T-helper 22 cell (primary cell): ENCODE results near the gene FERMT3.
"Not testable (repeated sequence)": the region's sequence is repeated elsewhere in the genome, so short reads cannot be mapped to it uniquely, and the experiment has no call there.

Source experiments
- DNase-seq: peaks from one replicate; pipeline ENCODE4 v3.0.0-alpha.2; 2020; ENCODE audit warnings: low read depth

Gene FERMT3

DNA sequence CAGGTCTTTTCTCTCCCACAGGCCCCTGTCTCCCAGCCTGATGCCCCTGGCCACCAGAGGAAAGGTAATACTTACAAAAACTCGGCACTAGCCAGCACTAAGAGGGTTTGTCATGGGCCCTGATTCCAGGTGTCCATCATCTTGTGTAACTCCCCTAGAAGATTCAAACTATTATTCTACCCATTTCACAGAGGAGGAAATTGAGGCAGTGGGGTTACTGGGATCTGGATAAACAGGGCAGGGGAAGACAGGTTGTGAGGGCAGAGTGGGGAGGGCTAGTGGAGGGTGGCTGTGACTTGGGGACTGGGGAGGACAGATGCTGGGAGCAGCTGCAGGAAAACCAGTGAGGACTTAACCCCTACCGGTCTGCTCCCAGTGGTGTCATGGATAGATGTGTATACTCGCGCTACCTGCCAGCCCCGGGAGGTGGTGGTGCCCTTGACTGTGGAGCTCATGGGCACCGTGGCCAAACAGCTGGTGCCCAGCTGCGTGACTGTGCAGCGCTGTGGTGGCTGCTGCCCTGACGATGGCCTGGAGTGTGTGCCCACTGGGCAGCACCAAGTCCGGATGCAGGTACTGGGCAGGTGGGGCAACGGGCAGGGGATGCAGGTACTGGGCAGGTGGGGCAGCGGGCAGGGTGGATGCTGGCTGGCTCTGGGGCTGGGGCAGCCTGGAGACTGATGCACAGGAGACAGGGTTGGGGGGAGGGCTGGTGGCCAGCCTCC lies 29.1 kb downstream of the FERMT3 start:
- DNase-seq = no peak

DNA sequence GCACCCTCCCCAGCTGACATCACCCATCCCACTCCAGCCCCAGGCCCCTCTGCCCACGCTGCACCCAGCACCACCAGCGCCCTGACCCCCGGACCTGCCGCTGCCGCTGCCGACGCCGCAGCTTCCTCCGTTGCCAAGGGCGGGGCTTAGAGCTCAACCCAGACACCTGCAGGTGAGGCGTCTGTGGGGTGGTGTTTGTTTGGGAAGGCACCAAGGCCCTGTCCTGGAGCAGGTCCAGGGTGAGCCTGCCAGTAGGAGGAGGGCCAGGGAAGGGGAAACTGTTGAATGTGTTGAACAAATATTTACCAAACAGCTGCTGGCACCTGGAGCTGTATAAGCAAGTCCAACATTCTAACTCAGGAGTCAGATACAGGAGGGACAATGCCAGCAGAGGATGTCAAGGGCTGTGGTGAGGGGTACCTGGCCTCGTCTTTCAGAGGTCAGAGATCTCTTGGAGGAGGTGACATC lies 31.0 kb downstream of the FERMT3 start:
- DNase-seq = no peak

DNA sequence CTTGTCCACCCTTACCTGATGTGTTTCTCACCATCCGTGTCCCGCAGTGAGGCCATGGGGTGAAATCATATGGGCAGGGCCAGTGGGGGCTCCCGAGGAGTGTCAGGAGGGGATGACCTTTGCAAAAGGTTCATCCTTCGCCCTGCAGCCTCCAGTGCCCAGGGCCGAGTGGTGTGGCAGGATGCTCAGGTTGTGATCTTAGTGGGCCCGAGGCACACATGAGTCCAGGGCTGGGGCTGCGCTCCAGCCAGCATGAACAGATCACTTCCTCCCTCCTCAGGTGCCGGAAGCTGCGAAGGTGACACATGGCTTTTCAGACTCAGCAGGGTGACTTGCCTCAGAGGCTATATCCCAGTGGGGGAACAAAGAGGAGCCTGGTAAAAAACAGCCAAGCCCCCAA lies 31.6 kb downstream of the FERMT3 start:
- DNase-seq = no peak

DNA sequence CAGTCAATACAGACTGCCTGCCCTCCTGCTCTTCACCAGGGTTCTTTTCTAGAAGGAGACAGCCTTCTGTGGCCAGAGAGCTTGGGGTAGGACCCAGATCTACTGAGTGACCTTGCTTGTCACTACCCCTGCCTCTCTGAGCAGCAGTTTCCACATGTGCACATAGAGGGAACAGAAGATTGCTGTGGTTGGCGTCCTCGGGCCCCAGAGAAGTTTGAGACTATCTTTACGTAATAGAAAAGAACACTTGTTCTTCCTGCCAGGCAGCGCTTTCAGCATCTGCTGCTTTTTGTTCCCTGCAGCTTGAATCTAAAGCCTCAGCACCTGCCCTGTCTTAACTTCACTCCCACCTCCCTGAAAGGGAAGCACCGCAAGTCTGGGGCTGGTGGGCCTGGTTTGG lies 32.5 kb downstream of the FERMT3 start:
- DNase-seq = no peak

DNA sequence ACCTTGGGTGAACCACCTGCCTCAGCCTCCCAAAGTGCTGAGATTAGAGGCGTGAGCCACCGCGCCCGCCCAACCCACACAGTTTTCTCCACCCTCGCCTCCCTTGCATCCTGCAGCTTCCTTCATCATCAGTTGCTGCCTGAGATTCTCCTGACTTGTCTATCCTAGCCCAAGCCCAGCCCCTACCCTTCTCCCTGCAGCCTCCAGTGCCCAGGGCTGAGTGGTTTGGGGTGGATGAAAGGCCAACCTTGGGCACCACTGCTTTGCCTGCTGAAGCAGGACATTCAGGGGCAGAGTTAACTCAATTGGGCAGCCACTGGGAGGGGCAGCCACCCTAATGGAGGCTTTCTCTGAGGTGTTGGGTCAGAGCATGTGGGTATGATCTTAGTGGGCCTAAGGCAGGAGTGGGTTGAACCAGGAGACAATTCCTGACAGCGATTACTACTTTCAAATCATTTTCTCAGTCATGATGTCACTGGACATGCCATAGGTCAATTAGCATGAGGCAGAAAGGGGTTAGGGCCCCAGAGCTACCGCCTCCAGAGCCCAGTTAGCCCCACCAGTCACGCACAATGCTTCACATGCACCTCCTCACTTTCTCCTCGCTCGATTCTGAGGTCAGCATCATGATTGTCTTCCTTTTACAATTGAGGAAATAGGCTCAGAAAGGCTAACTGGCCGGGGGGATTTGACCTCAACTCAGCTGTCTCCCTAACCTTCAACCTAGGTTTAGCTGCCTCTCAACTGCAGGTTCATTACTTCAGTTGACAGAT lies 33.3 kb downstream of the FERMT3 start:
- DNase-seq = no peak

DNA sequence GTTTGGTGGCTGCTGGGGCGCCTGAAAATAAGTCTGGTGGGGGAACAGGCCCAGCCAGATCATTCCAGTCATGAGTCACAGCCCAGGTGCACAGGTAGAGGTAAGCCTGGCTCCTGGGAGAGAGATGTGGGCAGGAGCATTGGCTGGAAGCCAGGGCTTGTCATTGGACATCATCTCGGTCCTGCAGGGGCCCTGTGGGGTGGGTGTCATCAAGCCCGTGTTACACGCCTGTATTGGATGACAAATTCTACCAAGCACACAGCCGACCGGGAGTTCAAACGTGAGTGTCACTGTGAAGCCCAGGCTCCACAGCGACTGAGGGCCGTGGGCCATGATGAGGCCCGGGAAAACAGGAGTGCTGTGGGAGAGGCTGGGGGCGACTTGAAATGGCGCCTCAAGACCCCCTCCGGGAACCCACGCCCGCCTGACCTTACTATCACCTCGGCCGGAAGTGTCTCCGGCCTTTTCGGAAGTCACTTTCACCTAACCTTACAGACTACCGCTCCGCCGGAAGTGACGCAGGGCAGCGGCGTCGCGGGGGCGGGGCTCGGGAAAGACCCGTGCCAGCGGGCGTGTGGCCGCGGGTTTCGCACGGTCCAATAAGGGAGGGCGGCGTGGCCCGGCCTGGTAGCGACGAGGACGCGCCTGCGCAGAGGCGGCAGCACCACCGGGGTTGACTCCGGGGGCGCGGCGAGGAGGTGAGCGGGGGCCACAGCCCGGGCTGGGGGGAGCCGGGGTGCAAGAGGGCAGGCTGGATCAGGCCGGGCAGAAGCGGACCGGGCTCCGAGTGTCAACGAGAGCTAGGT lies 34.1 kb downstream of the FERMT3 start, which contains the start of gene FKBP2:
Gene FKBP2, plus strand, starts transcription at position 661 of the 806 bp plus-strand sequence. CDS start 1,293 bp downstream, outside the sequence.
- peak; percentile 96 for DNase-seq

DNA sequence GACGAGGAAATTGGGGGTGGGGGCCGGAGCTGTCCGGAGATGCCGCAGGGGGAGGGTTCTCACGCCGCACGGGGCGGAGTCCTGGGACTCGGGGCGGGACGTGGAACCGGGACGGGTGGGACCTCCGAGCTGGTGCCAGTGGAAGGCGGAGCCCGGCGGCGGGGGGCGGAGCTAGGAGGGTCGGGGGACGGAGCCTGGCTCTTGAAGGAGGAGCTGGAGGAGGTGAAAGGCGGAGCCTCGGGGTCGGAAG lies 34.6 kb downstream of the FERMT3 start:
- peak; percentile 99 for DNase-seq

DNA sequence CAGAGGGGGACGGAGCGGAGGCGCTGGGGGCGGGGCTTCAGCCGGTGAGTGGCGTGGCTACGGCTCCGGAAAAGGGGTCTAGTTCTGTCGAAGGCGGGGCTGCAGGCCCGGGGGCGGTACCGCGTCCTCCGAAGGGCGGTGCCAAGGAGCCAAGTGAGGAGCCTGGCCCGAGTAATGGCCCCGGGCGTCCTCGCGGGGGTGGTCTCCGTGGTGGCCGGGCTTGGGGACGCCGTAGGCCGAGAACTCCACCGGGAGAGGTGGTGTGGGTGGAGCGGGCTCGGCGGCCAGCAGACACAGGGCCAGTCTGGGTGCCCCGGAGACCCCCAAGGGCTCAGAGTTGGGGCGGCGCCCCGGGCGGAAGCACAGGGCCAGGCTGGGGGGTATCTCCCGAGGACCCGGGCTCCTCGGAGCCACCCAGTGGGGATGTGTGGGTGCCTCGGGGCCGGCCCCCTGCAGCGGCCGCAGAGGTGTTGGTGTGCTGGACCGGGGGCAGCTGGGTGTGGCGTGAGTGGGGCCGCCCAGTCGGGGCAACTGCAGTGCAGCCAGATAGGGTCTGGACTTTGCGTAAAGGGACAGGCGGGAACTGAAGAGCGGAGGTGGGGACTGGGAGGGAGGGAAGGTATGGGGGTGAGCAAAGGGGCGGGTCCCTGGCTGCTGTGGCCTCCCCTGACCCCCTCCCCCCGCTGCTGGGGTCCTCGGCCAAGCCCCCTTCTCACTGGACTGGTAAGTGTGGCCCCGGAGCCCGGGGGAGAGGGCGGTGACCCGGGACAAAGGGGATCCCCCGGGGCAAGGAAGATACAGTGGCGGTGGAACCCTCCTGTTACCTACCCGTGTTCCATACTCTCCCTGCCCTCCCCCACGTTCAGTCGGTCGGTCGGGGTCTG lies 35.2 kb downstream of the FERMT3 start:
- DNase-seq = no peak

DNA sequence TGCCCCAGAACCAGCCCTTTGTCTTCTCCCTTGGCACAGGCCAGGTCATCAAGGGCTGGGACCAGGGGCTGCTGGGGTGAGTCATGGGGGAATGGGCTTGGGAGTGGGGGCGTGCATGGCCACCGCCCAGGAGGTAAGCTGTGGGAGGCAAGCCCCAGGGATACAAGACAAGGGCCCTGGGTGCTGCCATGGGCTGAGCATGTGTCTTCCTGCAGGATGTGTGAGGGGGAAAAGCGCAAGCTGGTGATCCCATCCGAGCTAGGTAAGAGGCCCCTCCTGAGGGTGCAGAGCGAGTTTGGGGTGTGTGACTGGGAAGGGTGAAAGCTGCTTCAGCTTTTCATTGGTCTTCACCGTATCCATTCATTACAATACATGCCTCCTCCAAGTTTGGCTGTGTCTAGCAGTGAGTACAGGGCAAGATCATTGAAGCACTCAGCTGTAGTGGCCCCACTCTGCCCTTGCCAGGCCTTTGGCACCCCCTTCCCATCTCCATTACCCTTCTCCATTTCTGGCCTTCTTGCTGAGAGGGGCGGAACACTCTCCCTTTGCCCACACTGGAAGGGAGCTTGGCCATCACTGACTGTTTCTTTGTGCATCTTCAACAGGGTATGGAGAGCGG lies 36.8 kb downstream of the FERMT3 start:
- no peak for DNase-seq

DNA sequence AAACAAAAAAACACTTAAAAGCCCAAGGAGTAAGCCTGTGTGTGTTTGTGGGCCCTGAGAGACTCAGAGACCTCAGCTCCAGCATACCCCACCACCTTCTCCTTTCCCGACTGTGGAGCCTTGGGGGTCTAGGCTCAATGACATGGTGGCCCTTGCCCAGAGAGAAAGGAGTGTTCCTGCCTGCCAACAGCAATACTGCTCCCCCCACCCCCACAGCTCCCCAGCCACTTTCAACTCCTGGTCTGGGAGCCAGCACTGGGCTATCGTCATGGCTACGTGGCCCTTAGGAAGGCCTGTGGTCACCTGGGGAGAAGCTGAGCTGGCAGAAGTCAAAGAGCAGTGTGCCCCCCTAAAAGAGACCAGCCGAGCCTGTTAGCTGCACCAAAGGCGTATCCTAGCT lies 37.6 kb downstream of the FERMT3 start:
- no peak for DNase-seq

DNA sequence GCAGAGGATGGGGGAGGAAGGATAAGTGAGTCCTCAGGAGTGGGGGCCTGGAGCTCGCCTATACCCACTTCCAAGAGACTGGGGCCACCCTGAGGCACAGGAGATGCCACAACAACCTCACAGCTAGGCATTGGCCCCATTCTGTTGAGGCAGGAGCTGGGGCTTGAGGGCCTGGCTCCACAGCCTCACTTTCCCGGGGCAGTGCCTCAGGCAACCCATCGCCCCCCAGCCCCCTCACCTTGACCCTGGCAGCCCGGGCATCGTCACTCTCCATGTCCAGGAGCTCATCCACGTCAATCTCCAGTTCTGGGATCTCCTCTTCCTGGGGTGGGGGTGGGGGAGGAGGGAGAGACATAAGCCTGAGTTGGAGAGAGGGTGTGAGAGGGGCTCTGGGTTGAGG lies 38.4 kb downstream of the FERMT3 start:
- no peak for DNase-seq

DNA sequence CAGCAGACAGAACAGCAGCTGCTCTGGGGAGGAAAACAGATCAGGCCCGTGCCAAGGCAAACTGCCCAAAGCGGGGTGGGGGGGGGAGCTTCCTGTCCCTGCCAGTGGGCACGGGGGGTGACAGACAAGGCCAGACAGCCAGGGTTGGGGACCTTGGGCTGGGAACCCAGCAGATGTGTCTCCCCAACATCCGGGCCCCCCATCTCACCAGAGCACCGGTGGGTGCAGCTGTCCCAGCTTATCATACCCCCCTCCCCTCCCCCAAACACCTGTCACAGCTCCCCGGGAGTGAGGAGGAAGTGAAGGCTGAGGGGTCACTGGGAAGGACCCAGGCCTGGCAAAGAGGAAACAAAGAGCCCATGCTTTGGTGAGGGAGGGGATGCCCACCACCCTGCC lies 38.9 kb downstream of the FERMT3 start:
- no peak for DNase-seq

DNA sequence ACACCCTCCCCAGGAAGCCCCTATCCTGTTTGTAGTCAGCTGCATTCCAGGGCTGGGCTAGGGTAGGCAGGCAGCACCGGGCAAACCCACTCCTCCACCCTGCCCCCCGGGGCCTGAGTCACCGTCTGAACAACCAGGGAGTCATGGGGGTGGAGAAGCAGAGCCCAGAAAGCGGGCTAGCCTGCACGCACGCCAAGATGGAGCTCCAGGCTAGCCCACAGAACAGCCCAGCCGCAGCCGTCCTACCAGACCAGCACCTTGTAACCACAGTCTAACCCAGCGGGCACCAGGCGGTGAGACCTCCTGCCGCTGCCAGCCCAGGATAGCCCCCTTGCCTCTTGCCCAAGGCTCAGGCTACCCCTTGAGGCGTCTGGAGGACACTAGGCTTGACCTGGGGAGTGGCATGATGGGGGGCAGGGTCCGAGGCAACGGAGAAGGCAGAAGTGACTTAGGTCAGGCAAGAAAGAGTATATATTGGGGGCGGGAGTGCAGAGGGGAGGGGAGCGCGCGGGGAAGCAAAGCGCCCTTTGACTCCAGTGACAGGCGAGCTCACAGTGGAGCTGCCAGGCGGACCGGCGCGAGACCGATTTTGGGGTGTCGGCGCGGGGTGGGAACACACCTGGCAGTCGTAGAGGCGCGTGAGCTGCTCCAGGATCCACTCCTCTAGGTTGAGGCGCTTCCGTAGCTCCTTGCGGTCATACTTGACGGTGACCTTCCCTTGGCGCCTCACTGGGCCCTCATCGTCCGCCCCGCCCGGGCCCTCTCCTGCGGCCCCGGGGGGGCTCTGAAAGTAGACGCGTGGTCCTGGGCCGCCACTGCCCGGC lies 39.5 kb downstream of the FERMT3 start:
- peak; percentile 66 for DNase-seq

DNA sequence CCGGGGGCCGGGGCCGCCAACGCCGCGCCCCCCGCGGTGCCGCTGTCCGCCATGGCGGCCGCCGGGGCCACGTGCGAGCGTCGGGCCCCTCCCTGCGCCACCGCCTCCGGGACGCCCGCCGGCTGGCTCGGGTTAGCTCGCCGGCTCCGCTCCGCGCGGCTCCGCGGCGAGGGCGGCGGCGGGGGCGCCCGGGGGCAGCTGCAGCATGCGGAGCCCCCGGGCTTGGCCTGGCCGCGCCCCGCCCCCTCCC lies 40.0 kb downstream of the FERMT3 start:
- not testable (repeated sequence) for DNase-seq

DNA sequence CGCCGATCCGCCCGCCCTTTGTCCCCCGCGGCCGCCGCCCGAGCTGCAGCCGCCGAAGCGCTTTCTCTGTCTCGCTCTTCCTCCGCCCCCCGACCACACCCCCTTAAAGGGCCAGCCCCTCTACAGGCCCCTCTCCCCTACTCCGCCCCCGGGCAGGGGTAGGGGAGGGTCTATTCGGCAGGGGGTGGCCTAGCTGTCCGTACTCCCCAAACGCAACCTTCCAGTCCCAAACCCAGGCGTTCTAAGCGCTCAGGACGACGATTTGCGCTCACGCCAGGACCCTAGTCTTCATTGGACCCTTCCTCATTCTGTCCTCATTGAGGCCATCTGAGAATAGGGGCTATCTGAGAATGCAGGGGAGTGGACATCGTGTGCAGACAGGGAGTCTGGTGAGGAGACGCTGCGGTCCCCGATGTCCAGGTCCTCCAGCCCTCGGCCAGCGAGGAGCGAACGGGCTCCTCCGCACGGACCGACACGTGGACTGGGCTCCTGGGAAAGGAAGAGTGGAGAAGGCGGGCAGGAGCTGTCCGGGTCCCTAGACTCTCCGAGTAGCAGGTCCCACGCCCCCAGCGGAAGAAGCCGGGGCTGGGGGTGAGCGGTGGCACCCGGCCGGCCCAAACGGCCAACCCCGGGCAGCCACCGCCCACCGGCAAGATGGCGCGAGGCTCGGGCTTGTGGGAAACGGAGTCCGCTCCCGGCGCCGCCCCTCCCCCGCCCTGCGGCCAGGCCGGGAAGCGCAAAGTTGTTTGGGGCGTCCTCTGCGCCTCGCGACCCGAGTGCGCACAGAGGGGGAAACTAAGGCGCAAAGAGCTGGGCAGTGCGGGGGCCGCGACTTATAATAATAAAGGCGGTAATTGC lies 40.6 kb downstream of the FERMT3 start, which contains the start of gene PPP1R14B:
Gene PPP1R14B, minus strand, starts transcription at position 73 of the 858 bp plus-strand sequence. CDS start 270 bp downstream, outside the sequence.
- peak; percentile 70 for DNase-seq

DNA sequence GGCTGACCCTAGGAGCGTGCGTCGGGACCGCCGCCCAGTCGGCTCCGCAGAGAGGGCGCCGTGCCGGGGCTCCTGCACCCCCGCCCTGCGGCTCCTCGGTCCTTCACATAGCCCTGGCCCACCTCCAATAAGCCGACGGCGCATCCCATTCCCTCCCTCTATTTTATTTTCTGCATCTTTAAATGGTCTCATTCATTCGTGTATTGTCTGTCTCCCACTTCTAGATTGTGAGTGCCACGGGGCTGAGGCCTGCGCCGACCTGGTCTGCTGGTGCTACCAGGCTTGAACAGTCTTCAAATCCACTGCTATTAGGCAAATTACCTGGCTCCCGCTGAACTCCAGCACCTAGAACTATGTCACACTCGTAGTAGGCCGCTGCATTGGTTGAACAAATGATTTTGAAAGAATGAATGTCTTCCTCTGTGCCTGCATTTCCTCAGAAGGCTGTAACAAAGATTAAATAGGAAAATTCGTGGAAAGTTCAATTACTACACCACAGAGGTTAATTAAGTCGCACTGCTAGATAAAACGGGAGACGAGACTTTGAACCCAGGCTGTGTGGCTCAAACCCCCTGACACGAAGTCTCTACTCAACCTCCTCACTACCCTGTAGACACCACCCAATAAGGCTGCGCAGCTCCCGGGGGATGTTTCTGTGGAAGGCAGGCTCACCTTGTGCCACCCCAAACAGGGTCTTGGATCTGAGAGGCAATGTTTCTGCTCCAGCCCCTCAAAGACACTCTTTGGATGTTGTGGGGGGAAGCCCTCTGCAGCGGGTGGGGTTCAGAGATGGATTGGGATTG lies 41.4 kb downstream of the FERMT3 start:
- DNase-seq = no peak

DNA sequence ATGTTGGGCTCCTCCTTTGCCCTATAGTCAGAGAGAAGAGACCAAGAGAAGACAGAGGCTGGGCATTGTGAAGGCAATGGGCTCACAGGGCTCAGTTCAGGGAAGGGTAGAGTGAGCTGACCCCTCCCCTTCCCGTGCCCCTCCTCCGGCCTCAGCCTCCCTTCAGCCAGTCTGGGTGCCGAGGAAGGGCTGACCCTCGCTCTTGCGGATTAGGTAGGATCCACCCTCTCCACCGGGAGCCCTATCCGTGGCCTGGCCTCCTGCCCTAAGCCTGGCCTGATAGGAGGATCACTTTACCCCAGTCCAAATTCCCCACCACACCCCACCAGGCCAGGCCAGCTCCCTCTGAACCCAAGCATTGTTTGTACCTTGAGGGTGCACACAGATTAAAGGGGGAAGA lies 42.1 kb downstream of the FERMT3 start:
- DNase-seq = no peak

DNA sequence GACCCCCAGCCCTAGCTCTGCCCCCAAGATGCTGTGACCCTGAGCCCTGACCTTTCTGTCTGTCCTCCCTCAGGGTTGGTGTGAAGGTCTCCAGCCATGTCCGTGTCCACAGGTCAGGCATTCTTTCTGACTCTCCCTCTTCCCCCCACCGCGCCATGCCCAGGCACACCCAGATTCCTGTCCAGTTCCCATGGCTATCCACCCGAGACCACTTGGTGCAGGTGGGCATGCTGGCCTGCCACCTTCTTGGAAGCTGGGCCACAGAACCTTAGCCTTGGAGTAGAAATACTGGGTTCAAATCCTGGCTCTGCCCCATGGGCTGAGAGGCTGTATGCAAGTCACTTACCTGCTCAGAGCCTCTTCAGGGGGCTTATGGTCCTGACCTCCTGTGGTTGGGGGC lies 42.5 kb downstream of the FERMT3 start:
- no peak for DNase-seq
